CD14-positive monocyte (primary cell): Measurements from ENCODE around the gene CDKAL1. TPM values are rescaled to one million over a fixed set of nuclear protein-coding genes. Genes with fewer than 3 reads are reported as not detected.

ENCODE experiments used
- DNase-seq, 3 donors: peaks; one replicate each; pipeline ENCODE4 v3.0.0-alpha.2; 2011 to 2022
- H2AFZ ChIP-seq: 2 replicates; pipeline ENCODE4 v1.6.0; 2012; ENCODE audit warnings: mild to moderate bottlenecking, low read depth, low read length, inconsistent platforms; ENCODE audit not compliant: insufficient read depth, poor library complexity, severe bottlenecking
- H3K27ac ChIP-seq, 2 donors: 1 replicate in 1 of 2; 2 replicates in 1 of 2; pipeline ENCODE4 v1.5.1; 2012 to 2013; ENCODE audit warnings: low read length in 2 of 2, control low read depth in 1 of 2, inconsistent platforms in 1 of 2, low read depth in 1 of 2, mild to moderate bottlenecking in 1 of 2
- H3K27me3 ChIP-seq, 2 donors: one replicate each; pipeline versions ENCODE4 v1.6.0 to v1.6.1; 2011 to 2013; ENCODE audit warnings: low read length in 2 of 2; ENCODE audit not compliant: control insufficient read depth in 2 of 2, insufficient read depth in 2 of 2
- H3K36me3 ChIP-seq, 2 donors: replicated peaks in 1 of 2; 1 replicate in 1 of 2; 2 replicates in 1 of 2; pipeline versions ENCODE4 v1.5.1 to v1.6.1; 2012 to 2013; ENCODE audit warnings: low read length in 2 of 2, control low read depth in 1 of 2, inconsistent platforms in 1 of 2, mild to moderate bottlenecking in 1 of 2; ENCODE audit not compliant: insufficient read depth in 2 of 2, control insufficient read depth in 1 of 2
- H3K4me1 ChIP-seq, 2 donors: 1 replicate in 1 of 2; 2 replicates in 1 of 2; pipeline versions ENCODE4 v1.5.1 to v1.6.1; 2012 to 2013; ENCODE audit warnings: low read length in 2 of 2, control low read depth in 1 of 2, inconsistent platforms in 1 of 2, mild to moderate bottlenecking in 1 of 2, moderate library complexity in 1 of 2; ENCODE audit not compliant: insufficient read depth in 2 of 2, control insufficient read depth in 1 of 2
- H3K4me2 ChIP-seq: replicated peaks from 2 replicates; pipeline ENCODE3; 2012; ENCODE audit warnings: low read length, moderate library complexity, mild to moderate bottlenecking; ENCODE audit not compliant: poor library complexity, severe bottlenecking; ENCODE audit errors: extremely low read depth
- H3K4me3 ChIP-seq, 3 experiments: fragments of 200-600 bp in 1 of 3; sonication (generic) in 1 of 3; replicated peaks in 1 of 3; 1 replicate in 2 of 3; 2 replicates in 1 of 3; pipeline ENCODE4 v1.5.1; 2011 to 2013; ENCODE audit warnings: low read length in 3 of 3, mild to moderate bottlenecking in 3 of 3, control low read depth in 2 of 3, low read depth in 2 of 3, inconsistent platforms in 1 of 3, moderate library complexity in 1 of 3
- H3K79me2 ChIP-seq: 2 replicates; pipeline ENCODE4 v1.6.0; 2012; ENCODE audit warnings: mild to moderate bottlenecking, control low read depth, inconsistent platforms, low read length, moderate library complexity; ENCODE audit not compliant: insufficient read depth
- H3K9ac ChIP-seq: 2 replicates; pipeline ENCODE4 v1.6.0; 2017; ENCODE audit warnings: low read length, mild to moderate bottlenecking; ENCODE audit not compliant: insufficient read depth, poor library complexity, severe bottlenecking
- H3K9me3 ChIP-seq, 2 donors: replicated peaks in 1 of 2; 1 replicate in 1 of 2; 2 replicates in 1 of 2; pipeline versions ENCODE4 v1.5.1 to v1.6.1; 2012 to 2013; ENCODE audit warnings: low read length in 2 of 2, control low read depth in 1 of 2; ENCODE audit not compliant: control insufficient read depth in 1 of 2, insufficient read depth in 1 of 2
- H4K20me1 ChIP-seq: 2 replicates; pipeline ENCODE4 v1.6.0; 2012; ENCODE audit warnings: mild to moderate bottlenecking, low read length, control low read depth, moderate library complexity; ENCODE audit not compliant: insufficient read depth
- H3K27ac Mint-ChIP-seq, 7 donors: one replicate each; pipeline ENCODE4 v1.8.0; 2020; ENCODE audit warnings: mild to moderate bottlenecking in 7 of 7, mixed read lengths in 7 of 7, moderate library complexity in 6 of 7, inconsistent platforms in 2 of 7
- H3K27me3 Mint-ChIP-seq, 3 donors: one replicate each; pipeline ENCODE4 v1.8.0; 2021 to 2022; ENCODE audit warnings: low read depth in 3 of 3, mild to moderate bottlenecking in 3 of 3, mixed read lengths in 3 of 3, moderate library complexity in 3 of 3, inconsistent platforms in 1 of 3
- H3K36me3 Mint-ChIP-seq, 2 donors: one replicate each; pipeline ENCODE4 v1.8.0; 2020; ENCODE audit warnings: mixed read lengths in 2 of 2, inconsistent platforms in 1 of 2, mild to moderate bottlenecking in 1 of 2
- H3K4me1 Mint-ChIP-seq: one replicate; pipeline ENCODE4 v1.8.0; 2020; ENCODE audit warnings: mild to moderate bottlenecking, mixed read lengths
- H3K4me3 Mint-ChIP-seq, 2 donors: one replicate each; pipeline ENCODE4 v1.8.0; 2020; ENCODE audit warnings: mild to moderate bottlenecking in 2 of 2, mixed read lengths in 2 of 2, moderate library complexity in 1 of 2
- H3K9me3 Mint-ChIP-seq, 7 donors: one replicate each; pipeline ENCODE4 v1.8.0; 2020 to 2022; ENCODE audit warnings: mixed read lengths in 7 of 7, mild to moderate bottlenecking in 6 of 7, moderate library complexity in 6 of 7, inconsistent platforms in 2 of 7
- CTCF ChIP-seq: fragments of 200-600 bp; IDR thresholded peaks from one replicate; pipeline ENCODE4 v1.8.0; 2022; ENCODE audit warnings: antibody characterized with exemption, mild to moderate bottlenecking
- WGBS: methylation state at CpG from one replicate; pipeline ENCODE4 v1.1.5; 2013; ENCODE audit warnings: missing lambda C conversion rate; ENCODE audit not compliant: insufficient coverage; 5-methylcytosine and 5-hydroxymethylcytosine counted together
- intact Hi-C, 2 donors: fragments of 100-400 bp; cut with micrococcal nuclease; formaldehyde crosslinking; loops; one replicate each; pipeline versions ENCODE4 v1.15.0 to v1.15.1; 2023
- polyA plus RNA-seq, 3 donors: library from polyadenylated mRNA; depleted of rRNA in 1 of 3; unstranded in 2 of 3; stranded (reverse) in 1 of 3; fragments of 300-500 nt in 2 of 3; fragments of >200 nt in 1 of 3; fragmentation: Illumina TruSeq in 2 of 3; gene quantifications; 1 replicate in 2 of 3; 2 replicates in 1 of 3; pipeline ENCODE4 v1.2.3, GENCODE V29; 2012 to 2021

The CDKAL1 gene
- polyA plus RNA-seq, 3 donors, result 3.2 to 12.4 (median 8.3) TPM

GRCh38 chr6:21131406-21131805 is 597.1 kb downstream of the CDKAL1 start:
- H4K20me1 ChIP-seq, result no peaks in the 10 kb centered on the region
- WGBS, result no CpG with 5 or more reads among the region's 3 CpGs

GRCh38 chr6:21132446-21132845 is 598.2 kb downstream of the CDKAL1 start:
- Mint-ChIP-seq H3K27me3 (no peaks in the 10 kb centered on the region), H3K4me3 (no peak overlapping the region), H3K36me3 (peaks cover 0 to 2% of the 10 kb centered on the region in 2 donors), H3K27ac (no peak overlapping the region), H3K4me1 (no peaks in the 10 kb centered on the region), H3K9me3 (peaks cover 0 to 3% (median 0%) of the 10 kb centered on the region in 7 donors)
- Histone ChIP-seq H3K9me3 (no peaks in the 10 kb centered on the region), H3K4me3 (no peak overlapping the region), H3K79me2 (no peaks in the 10 kb centered on the region), H3K27ac (no peak overlapping the region), H3K27me3 (no peaks in the 10 kb centered on the region), H4K20me1 (no peaks in the 10 kb centered on the region), H3K36me3 (no peaks in the 10 kb centered on the region), H3K9ac (no peak overlapping the region), H3K4me1 (no peaks in the 10 kb centered on the region), H3K4me2 (no peak overlapping the region), H2AFZ (no peak overlapping the region)
- no peak for DNase-seq
- intact Hi-C loops, result no loop called here
- no CpG with 5 or more reads among the region's 1 CpG for WGBS
- TF ChIP-seq CTCF, result no peak

More at GRCh38 chr6:21131406-21131805, 597.1 kb downstream of the CDKAL1 start:
- Histone ChIP-seq H3K79me2 (no peaks in the 10 kb centered on the region), H3K4me1 (no peaks in the 10 kb centered on the region), H3K27me3 (no peaks in the 10 kb centered on the region), H2AFZ (no peak overlapping the region), H3K9ac (no peak overlapping the region), H3K4me2 (no peak overlapping the region), H3K27ac (no peak overlapping the region), H3K9me3 (no peaks in the 10 kb centered on the region), H3K36me3 (no peaks in the 10 kb centered on the region), H3K4me3 (no peak overlapping the region)
- no peak for TF ChIP-seq CTCF
- Mint-ChIP-seq H3K27ac (no peak overlapping the region), H3K36me3 (peaks cover 0 to 2% of the 10 kb centered on the region in 2 donors), H3K4me3 (no peak overlapping the region), H3K27me3 (no peaks in the 10 kb centered on the region), H3K9me3 (peaks cover 0 to 3% (median 0%) of the 10 kb centered on the region in 7 donors), H3K4me1 (no peaks in the 10 kb centered on the region)
- intact Hi-C loops, result no loop called here
- no peak for DNase-seq
